Neural progenitor cell (in vitro differentiated cells): ENCODE data around the gene MSANTD1. TPM values are rescaled to one million over a fixed set of nuclear protein-coding genes. Genes with fewer than 3 reads are reported as not detected.
A peak's percentile ranks its signal among the peaks of the same experiment; 100 is the strongest.

Experiments
- DNase-seq: peaks from one replicate; pipeline ENCODE4 v3.0.0-alpha.2; 2016; ENCODE audit warnings: low spot score
- H2AFZ ChIP-seq: fragments of 200-600 bp; sonication (generic); replicated peaks from 2 replicates; pipeline ENCODE4 v1.6.1; 2016; ENCODE audit warnings: antibody characterized with exemption
- H3F3A ChIP-seq: fragments of 200-600 bp; sonication (generic); 2 replicates; pipeline ENCODE4 v1.6.1; 2016; ENCODE audit warnings: antibody characterized with exemption, low read depth
- H3K27ac ChIP-seq: fragments of 200-600 bp; sonication (generic); 2 replicates; pipeline ENCODE4 v1.5.1; 2016; ENCODE audit warnings: mild to moderate bottlenecking
- H3K27me3 ChIP-seq: fragments of 200-600 bp; sonication (generic); 2 replicates; pipeline ENCODE4 v1.6.1; 2016; ENCODE audit warnings: mild to moderate bottlenecking, moderate library complexity
- H3K36me3 ChIP-seq: fragments of 200-600 bp; sonication (generic); 2 replicates; pipeline ENCODE4 v1.5.1; 2016
- H3K4me1 ChIP-seq: fragments of 200-600 bp; sonication (generic); 2 replicates; pipeline ENCODE4 v1.6.1; 2016; ENCODE audit warnings: mixed run types
- H3K4me2 ChIP-seq: fragments of 200-600 bp; sonication (generic); 2 replicates; pipeline ENCODE4 v1.6.1; 2016
- H3K4me3 ChIP-seq: fragments of 200-600 bp; sonication (generic); 2 replicates; pipeline ENCODE4 v1.5.1; 2016
- H3K79me2 ChIP-seq: fragments of 200-600 bp; sonication (generic); 2 replicates; pipeline ENCODE4 v1.6.1; 2016; ENCODE audit warnings: low read depth
- H3K9ac ChIP-seq: fragments of 200-600 bp; sonication (generic); 2 replicates; pipeline ENCODE4 v1.6.1; 2016
- H3K9me3 ChIP-seq: fragments of 200-600 bp; sonication (generic); 2 replicates; pipeline ENCODE4 v1.5.1; 2016; ENCODE audit warnings: low read depth
- H4K20me1 ChIP-seq: fragments of 200-600 bp; sonication (generic); 2 replicates; pipeline ENCODE4 v1.6.1; 2016; ENCODE audit warnings: low read depth
- H3K27ac Mint-ChIP-seq: 3 replicates; pipeline ENCODE4 v1.8.0; 2021; ENCODE audit warnings: mixed read lengths
- H3K27me3 Mint-ChIP-seq: 2 replicates; pipeline ENCODE4 v1.8.0; 2022; ENCODE audit warnings: low read depth, mild to moderate bottlenecking, inconsistent platforms, moderate library complexity, mixed read lengths; ENCODE audit not compliant: insufficient read depth
- H3K36me3 Mint-ChIP-seq: 3 replicates; pipeline ENCODE4 v1.8.0; 2021; ENCODE audit warnings: mixed read lengths
- H3K4me1 Mint-ChIP-seq: 3 replicates; pipeline ENCODE4 v1.8.0; 2021; ENCODE audit warnings: mixed read lengths
- H3K4me3 Mint-ChIP-seq: 3 replicates; pipeline ENCODE4 v1.8.0; 2021; ENCODE audit warnings: mild to moderate bottlenecking, moderate library complexity, mixed read lengths
- H3K9me3 Mint-ChIP-seq: 3 replicates; pipeline ENCODE4 v1.8.0; 2020; ENCODE audit warnings: mixed read lengths
- CTCF ChIP-seq: fragments of 200-600 bp; sonication (generic); IDR thresholded peaks from 2 replicates; pipeline ENCODE4 v1.5.1; 2017; ENCODE audit warnings: antibody characterized with exemption, mild to moderate bottlenecking
- EZH2 ChIP-seq: fragments of 200-600 bp; sonication (generic); IDR thresholded peaks from 2 replicates; pipeline ENCODE4 v1.6.1; 2017; ENCODE audit warnings: antibody characterized with exemption, mild to moderate bottlenecking, moderate library complexity
- EZH2phosphoT487 ChIP-seq: fragments of 200-600 bp; sonication (generic); IDR thresholded peaks from 2 replicates; pipeline ENCODE4 v1.6.1; 2017; ENCODE audit warnings: antibody characterized with exemption
- total RNA-seq: library from RNA; depleted of rRNA; stranded (reverse); fragments of >200 nt; gene quantifications from 2 replicates; pipeline ENCODE4 v1.2.3, GENCODE V29; 2015; ENCODE audit warnings: low replicate concordance

Gene MSANTD1
- total RNA-seq, 1 donor from 2014 or later, result 0.17 TPM

GRCh38 chr4:3235581-3235980 lies 13.4 kb upstream of the MSANTD1 start:
- H3K4me3 ChIP-seq, result no peak overlapping the region
- no peak overlapping the region for H2AFZ ChIP-seq
- H3K27me3 ChIP-seq, result no peaks in the 10 kb centered on the region
- H3K9ac ChIP-seq, result no peak overlapping the region
- no peaks in the 10 kb centered on the region for H3K36me3 ChIP-seq
- peaks cover 14% of the 10 kb centered on the region for H4K20me1 ChIP-seq
- no peak overlapping the region for H3K4me3 Mint-ChIP-seq
- peaks cover 10% of the 10 kb centered on the region for H3K4me1 ChIP-seq
- H3K9me3 ChIP-seq, result no peaks in the 10 kb centered on the region
- no peaks in the 10 kb centered on the region for H3K9me3 Mint-ChIP-seq
- H3K79me2 ChIP-seq, result no peaks in the 10 kb centered on the region
- H3K36me3 Mint-ChIP-seq, result peaks cover 29% of the 10 kb centered on the region
- TF ChIP-seq EZH2, result no peak
- no peak for TF ChIP-seq CTCF
- TF ChIP-seq EZH2phosphoT487, result no peak
- no peak overlapping the region for H3K27ac ChIP-seq
- no peaks in the 10 kb centered on the region for H3F3A ChIP-seq
- peaks cover 18% of the 10 kb centered on the region for H3K4me1 Mint-ChIP-seq
- H3K27ac Mint-ChIP-seq, result no peak overlapping the region
- peaks cover 5% of the 10 kb centered on the region for H3K27me3 Mint-ChIP-seq
- no peak overlapping the region for H3K4me2 ChIP-seq
- DNase-seq, result no peak

GRCh38 chr4:3236326-3236878 lies 12.6 kb upstream of the MSANTD1 start:
- no peaks in the 10 kb centered on the region for H3K79me2 ChIP-seq
- H3K9me3 Mint-ChIP-seq, result no peaks in the 10 kb centered on the region
- H3K27me3 ChIP-seq, result no peaks in the 10 kb centered on the region
- H3K27me3 Mint-ChIP-seq, result peaks cover 8% of the 10 kb centered on the region
- H3K4me1 ChIP-seq, result peaks cover 10% of the 10 kb centered on the region
- H4K20me1 ChIP-seq, result peaks cover 14% of the 10 kb centered on the region
- no peak overlapping the region for H3K9ac ChIP-seq
- H3K36me3 Mint-ChIP-seq, result peaks cover 27% of the 10 kb centered on the region
- no peaks in the 10 kb centered on the region for H3K36me3 ChIP-seq
- no peak for DNase-seq
- no peak overlapping the region for H3K4me2 ChIP-seq
- no peak overlapping the region for H3K27ac Mint-ChIP-seq
- no peaks in the 10 kb centered on the region for H3K9me3 ChIP-seq
- H2AFZ ChIP-seq, result no peak overlapping the region
- no peaks in the 10 kb centered on the region for H3F3A ChIP-seq
- no peak overlapping the region for H3K4me3 ChIP-seq
- no peak overlapping the region for H3K4me3 Mint-ChIP-seq
- H3K4me1 Mint-ChIP-seq, result peaks cover 19% of the 10 kb centered on the region
- TF ChIP-seq EZH2phosphoT487 (no peak), EZH2 (no peak), CTCF (no peak)
- H3K27ac ChIP-seq, result no peak overlapping the region

GRCh38 chr4:3237266-3237665 lies 11.7 kb upstream of the MSANTD1 start:
- H3K36me3 Mint-ChIP-seq, result peaks cover 25% of the 10 kb centered on the region

More at GRCh38 chr4:3237266-3237665, 11.7 kb upstream of the MSANTD1 start:
- H3K27ac Mint-ChIP-seq, result no peak overlapping the region
- H3K27me3 ChIP-seq, result no peaks in the 10 kb centered on the region
- H3K4me2 ChIP-seq, result no peak overlapping the region
- H4K20me1 ChIP-seq, result peaks cover 14% of the 10 kb centered on the region
- H3F3A ChIP-seq, result no peaks in the 10 kb centered on the region
- H2AFZ ChIP-seq, result no peak overlapping the region
- peak; percentile 18 for DNase-seq
- H3K9me3 ChIP-seq, result no peaks in the 10 kb centered on the region
- H3K4me1 Mint-ChIP-seq, result peaks cover 19% of the 10 kb centered on the region
- H3K79me2 ChIP-seq, result no peaks in the 10 kb centered on the region
- H3K27me3 Mint-ChIP-seq, result peaks cover 8% of the 10 kb centered on the region
- H3K27ac ChIP-seq, result no peak overlapping the region
- H3K36me3 ChIP-seq, result no peaks in the 10 kb centered on the region
- H3K4me1 ChIP-seq, result peaks cover 10% of the 10 kb centered on the region
- no peak overlapping the region for H3K9ac ChIP-seq
- H3K9me3 Mint-ChIP-seq, result no peaks in the 10 kb centered on the region
- no peak overlapping the region for H3K4me3 Mint-ChIP-seq
- TF ChIP-seq EZH2phosphoT487 (no peak), CTCF (no peak), EZH2 (no peak)
- no peak overlapping the region for H3K4me3 ChIP-seq
